NCI-H748 treated with DMSO at 0.1 percent for 48 hours (cell line): ENCODE measurements around the gene CDH9.

Experiments
- DNase-seq: peaks from one replicate; lab custom pipeline; 2025; lab: John Stamatoyannopoulos, UW

CDH9 gene

GRCh38 chr5:27038476-27038875 is at the start of gene CDH9:
CDH9 (minus strand) TSS chr5:27038586; CDS start chr5:26988333, 50,253 bp downstream.
- DNase-seq: peak; percentile 56

- no peak for DNase-seq
These were observed 49.4 kb upstream of the CDH9 start for GRCh38 chr5:27087747-27088146.

GRCh38 chr5:27083449-27084415 is 45.3 kb upstream of the CDH9 start:
- no peak for DNase-seq

GRCh38 chr5:27080147-27080546 is 41.8 kb upstream of the CDH9 start:
- DNase-seq: no peak

GRCh38 chr5:27062451-27062850 is 24.1 kb upstream of the CDH9 start:
- DNase-seq: no peak

- DNase-seq: no peak
These were observed 10.1 kb upstream of the CDH9 start for GRCh38 chr5:27048510-27048909.

GRCh38 chr5:27041372-27041771 is 3.0 kb upstream of the CDH9 start:
- no peak for DNase-seq

GRCh38 chr5:27034565-27034964 is 3.8 kb downstream of the CDH9 start:
- no peak for DNase-seq

GRCh38 chr5:27026801-27027200 is 11.6 kb downstream of the CDH9 start:
- DNase-seq: no peak

- no peak for DNase-seq
These were observed 12.3 kb downstream of the CDH9 start for GRCh38 chr5:27026063-27026462.

GRCh38 chr5:27021471-27021870 is 16.9 kb downstream of the CDH9 start:
- no peak for DNase-seq

GRCh38 chr5:27020973-27021372 is 17.4 kb downstream of the CDH9 start:
- peak; percentile 73 for DNase-seq

- DNase-seq: no peak
These were observed 22.6 kb downstream of the CDH9 start for GRCh38 chr5:27015758-27016157.

- DNase-seq: no peak
These were observed 27.1 kb downstream of the CDH9 start for GRCh38 chr5:27011274-27011673.

GRCh38 chr5:27010646-27011045 is 27.7 kb downstream of the CDH9 start:
- DNase-seq: no peak

GRCh38 chr5:27009540-27009915 is 28.9 kb downstream of the CDH9 start:
- DNase-seq: no peak

GRCh38 chr5:27008604-27009539 is 29.5 kb downstream of the CDH9 start:
- no peak for DNase-seq

GRCh38 chr5:27007121-27007520 is 31.3 kb downstream of the CDH9 start:
- no peak for DNase-seq

GRCh38 chr5:26986985-26987384 is 51.4 kb downstream of the CDH9 start:
- DNase-seq: no peak

GRCh38 chr5:26981750-26982149 is 56.6 kb downstream of the CDH9 start:
- DNase-seq: no peak

GRCh38 chr5:26959290-26959689 is 79.1 kb downstream of the CDH9 start:
- no peak for DNase-seq

- no peak for DNase-seq
These were observed 83.2 kb downstream of the CDH9 start for GRCh38 chr5:26955161-26955560.

- no peak for DNase-seq
These were observed 89.5 kb downstream of the CDH9 start for GRCh38 chr5:26948921-26949320.
